IMR-90 (cell line): ENCODE data around the gene RNF130. TPM values are rescaled to one million over a fixed set of nuclear protein-coding genes. Genes with fewer than 3 reads are reported as not detected.

Experiments used
- ATAC-seq: fragments of 200-7000 bp; cut with Tn5 transposase; 2 replicates; pipeline ENCODE4 v1.9.1; 2020; ENCODE audit warnings: low read depth, mild to moderate bottlenecking, moderate library complexity
- BruUV-seq: library from RNA; stranded (reverse); fragments of 400-500 nt; replicated peaks from 2 replicates; lab custom pipeline; 2021; lab: Mats Ljungman, UMichigan
- CTCF ChIA-PET: fragments of 300-600 bp; formaldehyde crosslinking; extraction: SDS; loops from one replicate; lab custom pipeline; 2021; ENCODE audit warnings: antibody characterized with exemption; lab: Yijun Ruan, JAX
- POLR2A ChIA-PET: fragments of 300-600 bp; sonication (Branson Sonifier 250); formaldehyde crosslinking; loops from one replicate; lab custom pipeline; 2022; ENCODE audit warnings: antibody characterized with exemption; ENCODE audit not compliant: unreplicated experiment; lab: Charles Lee
- DNase-seq: peaks from one replicate; pipeline ENCODE4 v3.0.0; 2013
- H2AFZ ChIP-seq: replicated peaks from 2 replicates; pipeline ENCODE3; 2013; ENCODE audit warnings: low read length, mild to moderate bottlenecking; ENCODE audit not compliant: poor library complexity
- H2AK5ac ChIP-seq: 2 replicates; pipeline ENCODE4 v1.6.1; 2013; ENCODE audit warnings: low read depth, low read length, inconsistent platforms
- H2AK9ac ChIP-seq: replicated peaks from 2 replicates; pipeline ENCODE3; 2013; ENCODE audit warnings: mild to moderate bottlenecking, low read depth, low read length, moderate library complexity; ENCODE audit not compliant: poor library complexity
- H2BK120ac ChIP-seq: 2 replicates; pipeline ENCODE4 v1.6.1; 2013; ENCODE audit warnings: low read depth, low read length, inconsistent platforms
- H2BK15ac ChIP-seq: 3 replicates; pipeline ENCODE4 v1.6.1; 2013; ENCODE audit warnings: low read depth, low read length, inconsistent platforms
- H2BK20ac ChIP-seq: 2 replicates; pipeline ENCODE4 v1.6.1; 2013; ENCODE audit warnings: low read depth, mild to moderate bottlenecking, inconsistent platforms, low read length, moderate library complexity
- H2BK5ac ChIP-seq: 2 replicates; pipeline ENCODE4 v1.6.1; 2013; ENCODE audit warnings: mild to moderate bottlenecking, low read depth, low read length, inconsistent platforms; ENCODE audit not compliant: poor library complexity, severe bottlenecking
- H3K14ac ChIP-seq: replicated peaks from 2 replicates; pipeline ENCODE4 v1.6.1; 2013; ENCODE audit warnings: low read depth, low read length, inconsistent platforms
- H3K18ac ChIP-seq: 2 replicates; pipeline ENCODE4 v1.6.1; 2013; ENCODE audit warnings: low read depth, low read length, control low read depth
- H3K23ac ChIP-seq: 2 replicates; pipeline ENCODE4 v1.6.1; 2013; ENCODE audit warnings: low read depth, low read length, inconsistent platforms
- H3K27ac ChIP-seq: 2 replicates; pipeline ENCODE4 v1.5.1; 2013; ENCODE audit warnings: mild to moderate bottlenecking, control low read depth, low read length; ENCODE audit not compliant: insufficient read depth
- H3K27me3 ChIP-seq: 2 replicates; pipeline ENCODE4 v1.6.1; 2013; ENCODE audit warnings: low read length; ENCODE audit not compliant: control insufficient read depth, insufficient read depth
- H3K36me3 ChIP-seq: 2 replicates; pipeline ENCODE4 v1.6.1; 2013; ENCODE audit warnings: low read length, mixed read lengths; ENCODE audit not compliant: control insufficient read depth, insufficient read depth
- H3K4ac ChIP-seq: 2 replicates; pipeline ENCODE4 v1.6.1; 2013; ENCODE audit warnings: low read depth, low read length, inconsistent platforms
- H3K4me1 ChIP-seq: 2 replicates; pipeline ENCODE4 v1.6.1; 2013; ENCODE audit warnings: low read length, mixed read lengths; ENCODE audit not compliant: control insufficient read depth, insufficient read depth
- H3K4me2 ChIP-seq: 2 replicates; pipeline ENCODE4 v1.6.1; 2013; ENCODE audit warnings: low read depth, mild to moderate bottlenecking, control low read depth, low read length, moderate library complexity
- H3K4me3 ChIP-seq: 2 replicates; pipeline ENCODE4 v1.5.1; 2013; ENCODE audit warnings: low read depth, mild to moderate bottlenecking, control low read depth, low read length, moderate library complexity; ENCODE audit not compliant: insufficient read depth
- H3K56ac ChIP-seq: 2 replicates; pipeline ENCODE4 v1.6.1; 2013; ENCODE audit warnings: low read length, inconsistent platforms; ENCODE audit not compliant: insufficient read depth; ENCODE audit errors: extremely low read depth
- H3K79me1 ChIP-seq, 2 experiments: 2 replicates each; pipeline ENCODE4 v1.6.1; 2013; ENCODE audit warnings: low read length in 2 of 2, inconsistent platforms in 1 of 2, low read depth in 1 of 2
- H3K9ac ChIP-seq: 2 replicates; pipeline ENCODE4 v1.6.1; 2013; ENCODE audit warnings: low read depth, low read length, control low read depth
- H3K9me1 ChIP-seq: 2 replicates; pipeline ENCODE4 v1.6.1; 2013; ENCODE audit warnings: low read length, inconsistent platforms; ENCODE audit not compliant: insufficient read depth
- H3K9me3 ChIP-seq: 2 replicates; pipeline ENCODE4 v1.6.1; 2013; ENCODE audit warnings: low read length; ENCODE audit not compliant: control insufficient read depth, insufficient read depth
- H4K20me1 ChIP-seq: 2 replicates; pipeline ENCODE4 v1.6.1; 2013; ENCODE audit warnings: low read length, inconsistent platforms; ENCODE audit not compliant: insufficient read depth
- H4K5ac ChIP-seq: 2 replicates; pipeline ENCODE4 v1.6.1; 2013; ENCODE audit warnings: mild to moderate bottlenecking, low read depth, low read length, control low read depth
- H4K8ac ChIP-seq, 2 experiments: 2 replicates each; pipeline ENCODE4 v1.6.1; 2013; ENCODE audit warnings: low read depth in 2 of 2, low read length in 2 of 2, control low read depth in 1 of 2, inconsistent platforms in 1 of 2
- H4K91ac ChIP-seq: 2 replicates; pipeline ENCODE4 v1.6.1; 2013; ENCODE audit warnings: low read depth, low read length, inconsistent platforms; ENCODE audit not compliant: insufficient read depth
- CEBPB ChIP-seq: IDR thresholded peaks from 2 replicates; pipeline ENCODE4 v1.6.1; 2012; ENCODE audit warnings: low read depth, low read length, improper control_type of control experiment
- FOS ChIP-seq: fragments of 150-350 bp; IDR thresholded peaks from 2 replicates; pipeline ENCODE4 v1.6.1; 2016; ENCODE audit warnings: low read depth, low read length
- MAFK ChIP-seq: IDR thresholded peaks from 2 replicates; pipeline ENCODE4 v1.6.1; 2012; ENCODE audit warnings: low read depth, low read length, improper control_type of control experiment
- MXI1 ChIP-seq: IDR thresholded peaks from 2 replicates; pipeline ENCODE4 v1.6.1; 2012; ENCODE audit warnings: low read depth, mild to moderate bottlenecking, low read length, moderate library complexity, borderline replicate concordance
- NFE2L2 ChIP-seq: fragments of 150-350 bp; IDR thresholded peaks from 2 replicates; pipeline ENCODE4 v1.6.1; 2016; ENCODE audit warnings: low read depth, mild to moderate bottlenecking, low read length
- POLR2A ChIP-seq: IDR thresholded peaks from 2 replicates; pipeline ENCODE4 v1.6.1; 2012; ENCODE audit warnings: mild to moderate bottlenecking, low read depth, low read length
- RAD21 ChIP-seq: IDR thresholded peaks from 2 replicates; pipeline ENCODE4 v1.6.1; 2012; ENCODE audit warnings: low read length, improper control_type of control experiment
- RCOR1 ChIP-seq: IDR thresholded peaks from 2 replicates; pipeline ENCODE4 v1.6.1; 2012; ENCODE audit warnings: mild to moderate bottlenecking, low read length, improper control_type of control experiment; ENCODE audit not compliant: insufficient replicate concordance
- RFX5 ChIP-seq: IDR thresholded peaks from 2 replicates; pipeline ENCODE4 v1.8.0; 2012; ENCODE audit warnings: low read depth, mild to moderate bottlenecking, low read length, moderate library complexity
- WGBS, 2 experiments: methylation state at CpG; one replicate each; pipeline versions ENCODE4 v1.1.5 to v1.1.7; 2013; ENCODE audit warnings: missing lambda C conversion rate in 2 of 2; ENCODE audit not compliant: insufficient read length in 1 of 2; ENCODE audit errors: extremely low coverage in 2 of 2; 5-methylcytosine and 5-hydroxymethylcytosine counted together
- dilution Hi-C: fragments of 300-500 bp; cut with HindIII; formaldehyde crosslinking; loops from one replicate; pipeline ENCODE4 v1.14.3; 2018; ENCODE audit warnings: low sequenced_read_pairs; ENCODE audit not compliant: unreplicated experiment
- in situ Hi-C: fragments of 300-500 bp; cut with MboI; formaldehyde crosslinking; loops from 3 replicates; pipeline ENCODE4 v1.14.3; 2019; ENCODE audit warnings: low sequenced_read_pairs, inconsistent platforms, mixed read lengths
- intact Hi-C: fragments of 100-400 bp; cut with micrococcal nuclease; formaldehyde crosslinking; loops from 2 replicates; pipeline ENCODE4 v1.10.0; 2022
- polyA plus RNA-seq, 3 experiments: library from polyadenylated mRNA; depleted of rRNA; stranded (reverse); fragments of >200 nt; gene quantifications; 2 replicates each; pipeline ENCODE4 v1.2.3, GENCODE V29; 2012; ENCODE audit warnings: low replicate concordance in 1 of 3
- total RNA-seq: library from RNA; depleted of rRNA; stranded (reverse); fragments of >200 nt; gene quantifications from 2 replicates; pipeline ENCODE4 v1.2.3, GENCODE V29; 2012
- TF ChIP-seq, protein P1 (sequence below): conservative IDR thresholded peaks from 2 replicates; pipeline ENCODE4 v1.5.1; 2012; ENCODE audit warnings: mild to moderate bottlenecking, low read depth, low read length, improper control_type of control experiment
- TF ChIP-seq, protein P2 (sequence below): fragments of 150-350 bp; IDR thresholded peaks from 2 replicates; pipeline ENCODE4 v1.6.1; 2017; ENCODE audit warnings: mild to moderate bottlenecking, antibody characterized with exemption, low read length, low read depth

The RNF130 gene
- total and polyA plus RNA-seq, 2 of the 4 experiments (the other 2 are of a cell fraction) = 12.9 to 21.7 TPM

GRCh38 chr5:180049185-180049548 lies 22.4 kb downstream of the RNF130 start:
- no peak overlapping the region for H2BK15ac ChIP-seq
- no peak overlapping the region for H3K4ac ChIP-seq
- ATAC-seq (peak; percentile 60; the same call in 1 of the 2 replicates), DNase-seq (no peak)
- no peak overlapping the region for H2AFZ ChIP-seq
- peaks cover 3% of the 10 kb centered on the region; the same call in 1 of the 2 replicates for H4K20me1 ChIP-seq
- H3K56ac ChIP-seq = no peak overlapping the region
- H3K23ac ChIP-seq = no peak overlapping the region
- no peak overlapping the region for H3K9ac ChIP-seq
- H4K5ac ChIP-seq = no peak overlapping the region
- no peak overlapping the region for H2AK9ac ChIP-seq
- H3K4me3 ChIP-seq = no peak overlapping the region
- no peaks in the 10 kb centered on the region for H3K9me1 ChIP-seq
- no peak overlapping the region for H2AK5ac ChIP-seq
- no CpG with 5 or more reads among the region's 2 CpGs for WGBS, 2 experiments
- no peak overlapping the region for H4K8ac ChIP-seq
- POLR2A ChIA-PET = no interaction called here
- H3K9me3 ChIP-seq = no peaks in the 10 kb centered on the region; the same call in 1 of the 2 replicates
- CTCF ChIA-PET = no interaction called here
- no peak overlapping the region for H2BK20ac ChIP-seq
- intact Hi-C loops = no loop called here
- H3K27ac ChIP-seq = no peak overlapping the region
- peaks cover 2% of the 10 kb centered on the region; the same call in 1 of the 2 replicates for H3K4me1 ChIP-seq
- peaks cover 1% of the 10 kb centered on the region; the same call in 1 of the 2 replicates for H3K36me3 ChIP-seq
- H2BK5ac ChIP-seq = no peak overlapping the region
- dilution Hi-C loops = no loop called here
- in situ Hi-C loops = no loop called here
- H3K14ac ChIP-seq = no peak overlapping the region
- no peak overlapping the region for H3K4me2 ChIP-seq
- no TSS peak for BruUV-seq
- no peak overlapping the region for H2BK120ac ChIP-seq
- TF ChIP-seq MAFK (no peak), RFX5 (no peak), MXI1 (no peak), RCOR1 (no peak), FOS (no peak), CEBPB (no peak), NFE2L2 (no peak), POLR2A (no peak), RAD21 (no peak)
- TF ChIP-seq, protein P1, sequence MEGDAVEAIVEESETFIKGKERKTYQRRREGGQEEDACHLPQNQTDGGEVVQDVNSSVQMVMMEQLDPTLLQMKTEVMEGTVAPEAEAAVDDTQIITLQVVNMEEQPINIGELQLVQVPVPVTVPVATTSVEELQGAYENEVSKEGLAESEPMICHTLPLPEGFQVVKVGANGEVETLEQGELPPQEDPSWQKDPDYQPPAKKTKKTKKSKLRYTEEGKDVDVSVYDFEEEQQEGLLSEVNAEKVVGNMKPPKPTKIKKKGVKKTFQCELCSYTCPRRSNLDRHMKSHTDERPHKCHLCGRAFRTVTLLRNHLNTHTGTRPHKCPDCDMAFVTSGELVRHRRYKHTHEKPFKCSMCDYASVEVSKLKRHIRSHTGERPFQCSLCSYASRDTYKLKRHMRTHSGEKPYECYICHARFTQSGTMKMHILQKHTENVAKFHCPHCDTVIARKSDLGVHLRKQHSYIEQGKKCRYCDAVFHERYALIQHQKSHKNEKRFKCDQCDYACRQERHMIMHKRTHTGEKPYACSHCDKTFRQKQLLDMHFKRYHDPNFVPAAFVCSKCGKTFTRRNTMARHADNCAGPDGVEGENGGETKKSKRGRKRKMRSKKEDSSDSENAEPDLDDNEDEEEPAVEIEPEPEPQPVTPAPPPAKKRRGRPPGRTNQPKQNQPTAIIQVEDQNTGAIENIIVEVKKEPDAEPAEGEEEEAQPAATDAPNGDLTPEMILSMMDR = no peak
- TF ChIP-seq, protein P2, sequence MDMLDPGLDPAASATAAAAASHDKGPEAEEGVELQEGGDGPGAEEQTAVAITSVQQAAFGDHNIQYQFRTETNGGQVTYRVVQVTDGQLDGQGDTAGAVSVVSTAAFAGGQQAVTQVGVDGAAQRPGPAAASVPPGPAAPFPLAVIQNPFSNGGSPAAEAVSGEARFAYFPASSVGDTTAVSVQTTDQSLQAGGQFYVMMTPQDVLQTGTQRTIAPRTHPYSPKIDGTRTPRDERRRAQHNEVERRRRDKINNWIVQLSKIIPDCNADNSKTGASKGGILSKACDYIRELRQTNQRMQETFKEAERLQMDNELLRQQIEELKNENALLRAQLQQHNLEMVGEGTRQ = no peak
- H3K18ac ChIP-seq = no peak overlapping the region
- peaks cover 21 to 24% of the 10 kb centered on the region in 2 experiments for H3K79me1 ChIP-seq
- no peak overlapping the region for H4K91ac ChIP-seq
- H3K27me3 ChIP-seq = no peaks in the 10 kb centered on the region
